GM12878 (cell line): Measurements from ENCODE around the gene ZMIZ1. TPM values are rescaled to one million over a fixed set of nuclear protein-coding genes. Genes with fewer than 3 reads are reported as not detected.

Experiments used
- ATAC-seq: fragments of 200-7000 bp; cut with Tn5 transposase; 3 replicates; pipeline ENCODE4 v1.9.1; 2020; ENCODE audit warnings: mild to moderate bottlenecking, moderate library complexity
- BruUV-seq: library from RNA; stranded (reverse); fragments of 400-500 nt; replicated peaks from 2 replicates; lab custom pipeline; 2021; lab: Mats Ljungman, UMichigan
- CTCF ChIA-PET: fragments of 300-600 bp; sonication (Branson Sonifier 250); formaldehyde crosslinking; extraction: SDS; loops from one replicate; lab custom pipeline; 2021; ENCODE audit warnings: inconsistent platforms; lab: Yijun Ruan, JAX
- POLR2A ChIA-PET: fragments of 350-600 bp; formaldehyde crosslinking; extraction: SDS; loops from one replicate; lab custom pipeline; 2021; ENCODE audit warnings: inconsistent platforms; lab: Charles Lee
- RAD21 ChIA-PET: fragments of 300-600 bp; sonication (Branson Sonifier 250); formaldehyde crosslinking; loops from one replicate; lab custom pipeline; 2023; ENCODE audit warnings: antibody characterized with exemption; ENCODE audit not compliant: unreplicated experiment; lab: Charles Lee
- SMC1A ChIA-PET: fragments of 300-600 bp; sonication (Branson Sonifier 250); formaldehyde crosslinking; loops from one replicate; lab custom pipeline; 2023; ENCODE audit not compliant: unreplicated experiment, uncharacterized antibody; lab: Charles Lee
- DNase-seq: peaks from one replicate; pipeline ENCODE4 v3.0.0-alpha.2; 2011; ENCODE audit warnings: low read depth, low spot score
- FAIRE-seq: peaks from 3 replicates; lab custom pipeline; 2011; peaks lifted over from hg19 to GRCh38; lab: Jason Lieb, UNC
- H2AFZ ChIP-seq: 2 replicates; pipeline ENCODE4 v1.6.0; 2011; ENCODE audit warnings: low read depth, low read length, control low read depth; ENCODE audit not compliant: control insufficient read depth
- H3K27ac ChIP-seq: 2 replicates; pipeline ENCODE4 v1.5.1; 2011; ENCODE audit warnings: control low read depth; ENCODE audit not compliant: control insufficient read depth, insufficient read depth
- H3K27me3 ChIP-seq, 2 experiments: replicated peaks in 1 of 2; 2 replicates each; pipeline versions ENCODE4 v1.6.0 to v1.6.1; 2011; ENCODE audit warnings: low read length in 1 of 2; ENCODE audit not compliant: control insufficient read depth in 2 of 2, insufficient read depth in 2 of 2
- H3K36me3 ChIP-seq, 2 experiments: 2 replicates each; pipeline ENCODE4 v1.5.1; 2011; ENCODE audit warnings: low read length in 1 of 2; ENCODE audit not compliant: control insufficient read depth in 2 of 2, insufficient read depth in 2 of 2
- H3K4me1 ChIP-seq: 2 replicates; pipeline ENCODE4 v1.6.1; 2011; ENCODE audit warnings: mild to moderate bottlenecking, low read length, moderate library complexity, mixed read lengths; ENCODE audit not compliant: control insufficient read depth, insufficient read depth
- H3K4me2 ChIP-seq: 2 replicates; pipeline ENCODE4 v1.6.0; 2011; ENCODE audit warnings: control low read depth; ENCODE audit not compliant: control insufficient read depth, insufficient read depth
- H3K4me3 ChIP-seq: fragments of 200-600 bp; sonication (generic); 2 replicates; pipeline ENCODE4 v1.5.1; 2016
- H3K79me2 ChIP-seq: 2 replicates; pipeline ENCODE4 v1.6.0; 2011; ENCODE audit warnings: low read length; ENCODE audit not compliant: control insufficient read depth, insufficient read depth
- H3K9ac ChIP-seq: 2 replicates; pipeline ENCODE4 v1.8.0; 2011; ENCODE audit warnings: low read length, control low read depth, mixed read lengths; ENCODE audit not compliant: control insufficient read depth, insufficient read depth
- H3K9me3 ChIP-seq: replicated peaks from 3 replicates; pipeline ENCODE4 v1.5.1; 2011; ENCODE audit warnings: mild to moderate bottlenecking, low read length; ENCODE audit not compliant: control insufficient read depth, insufficient read depth
- H4K20me1 ChIP-seq: 2 replicates; pipeline ENCODE4 v1.6.0; 2011; ENCODE audit not compliant: control insufficient read depth, insufficient read depth
- IRF4 ChIP-seq: IDR thresholded peaks from 2 replicates; pipeline ENCODE4 v1.6.1; 2011; ENCODE audit warnings: low read depth, low read length
- NR2F1 ChIP-seq: fragments of 450-650 bp; conservative IDR thresholded peaks from 2 replicates; pipeline ENCODE4 v1.6.1; 2017; ENCODE audit warnings: mild to moderate bottlenecking
- RUNX3 ChIP-seq: IDR thresholded peaks from 2 replicates; pipeline ENCODE4 v1.6.1; 2012; ENCODE audit warnings: low read length, inconsistent platforms
- ZNF592 ChIP-seq: fragments of 450-650 bp; IDR thresholded peaks from 2 replicates; pipeline ENCODE4 v1.6.1; 2017; ENCODE audit warnings: mild to moderate bottlenecking, moderate library complexity
- WGBS: methylation state at CpG from one replicate; pipeline ENCODE4 v1.1.6; 2016; ENCODE audit warnings: low lambda C conversion rate; ENCODE audit not compliant: insufficient replicate concordance, insufficient coverage; ENCODE audit errors: missing lambda C conversion rate; 5-methylcytosine and 5-hydroxymethylcytosine counted together
- in situ Hi-C: fragments of 300-500 bp; cut with MboI; formaldehyde crosslinking; loops from 9 replicates; pipeline ENCODE4 v1.14.3; 2018; ENCODE audit warnings: mixed read lengths
- intact Hi-C: fragments of 100-400 bp; cut with micrococcal nuclease; formaldehyde crosslinking; loops from one replicate; pipeline ENCODE4 v1.14.2; 2022; ENCODE audit not compliant: unreplicated experiment
- polyA plus RNA-seq, 11 experiments: library from polyadenylated mRNA; depleted of rRNA in 4 of 11; unstranded in 6 of 11; stranded (reverse) in 5 of 11; fragments of >200 nt; fragmentation: Nextera tagmentation in 4 of 11; fragmentation: Illumina TruSeq in 1 of 11; extraction: Ambion mirVana in 4 of 11; extraction: Trizol in 1 of 11; gene quantifications; 1 replicate in 1 of 11; 2 replicates in 10 of 11; pipeline versions ENCODE4 v1.2.1 to v1.2.3, GENCODE V29; 2011 to 2016; ENCODE audit warnings: inconsistent platforms in 2 of 11, missing spikeins in 2 of 11, low read depth in 1 of 11
- total RNA-seq, 4 experiments: library from RNA; depleted of rRNA in 3 of 4; stranded (reverse); fragments of >200 nt in 3 of 4; fragmentation: Illumina TruSeq in 1 of 4; extraction: Trizol in 1 of 4; gene quantifications; 2 replicates each; pipeline versions ENCODE4 v1.2.1 to v1.2.3, GENCODE V29; 2013 to 2021
- TF ChIP-seq, protein P1 (sequence below): IDR thresholded peaks from 2 replicates; pipeline ENCODE4 v1.6.1; 2012; ENCODE audit warnings: low read depth, low read length, improper control_type of control experiment

ZMIZ1 gene
- total and polyA plus RNA-seq, 10 of the 15 experiments (the other 5 are each of a cell fraction or from before 2014, with no cell fraction given): 3.1 to 82.3 (median 14.9) TPM

DNA sequence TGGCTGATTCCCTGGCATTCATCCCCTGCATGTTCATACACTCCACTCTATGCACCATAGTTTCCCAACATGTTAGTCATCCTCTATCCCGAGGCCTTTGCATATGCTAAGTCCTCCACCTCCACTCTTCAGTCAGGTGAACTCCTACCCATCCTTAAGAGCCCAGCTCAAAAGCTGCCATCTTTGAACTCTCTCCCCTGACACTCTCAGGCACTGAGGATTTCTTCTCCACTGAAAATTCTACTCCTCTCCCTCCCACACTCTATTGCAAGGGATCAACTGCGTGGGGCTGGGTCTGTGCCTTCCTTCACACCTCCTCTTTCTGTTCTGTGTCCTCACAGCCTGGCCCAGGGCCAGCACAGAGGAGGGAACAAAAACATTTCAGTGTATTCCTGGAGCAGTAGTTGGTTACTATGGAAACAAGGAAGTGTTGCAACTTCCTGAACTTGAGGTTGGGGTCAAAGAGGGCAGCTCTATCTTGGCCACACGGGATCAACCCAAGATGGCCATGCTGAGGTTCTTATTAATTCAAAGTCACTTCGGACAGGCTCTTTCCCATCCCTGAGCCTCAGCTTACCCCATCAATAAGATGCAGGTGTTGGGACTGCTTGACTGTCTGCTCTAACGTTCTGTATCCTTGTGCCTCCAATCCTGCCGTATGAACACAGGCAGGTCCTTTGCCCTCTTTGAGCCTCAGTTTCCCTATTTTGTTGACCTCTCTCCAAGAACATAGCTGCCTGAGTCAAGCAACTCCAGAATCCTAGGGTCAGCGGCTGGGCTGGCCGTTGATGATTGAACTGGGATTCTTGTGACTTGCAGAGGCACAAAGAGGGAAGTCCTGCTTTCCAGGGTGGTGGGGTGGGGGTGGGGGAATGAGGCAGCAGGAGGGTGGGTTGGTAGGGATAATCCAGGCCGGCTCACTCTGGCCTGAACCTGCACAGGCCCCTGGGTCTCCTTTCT, 15.5 kb downstream of the ZMIZ1 start (continued):
- TF ChIP-seq ZNF592 (no peak), NR2F1 (0 out of 2 replicates have a peak, but pooled peaks have one; percentile 51), IRF4 (no peak)

GRCh38 chr10:79084972-79085597, 16.3 kb downstream of the ZMIZ1 start:
- Histone ChIP-seq H3K36me3 (no peaks in the 10 kb centered on the region), H3K4me2 (no peak overlapping the region; the same call in 1 of the 2 replicates), H4K20me1 (no peaks in the 10 kb centered on the region), H3K79me2 (no peaks in the 10 kb centered on the region), H3K4me1 (peaks cover 23% of the 10 kb centered on the region), H3K4me3 (no peak overlapping the region), H3K9me3 (no peaks in the 10 kb centered on the region), H3K9ac (no peak overlapping the region), H3K27ac (no peak overlapping the region), H2AFZ (no peak overlapping the region), H3K27me3 (peaks cover 0 to 2% of the 10 kb centered on the region in 2 experiments; a peak in 1 of 4 replicates)
- 38% methylated on average over 14 of the region's 14 CpGs for whole genome bisulfite sequencing
- FAIRE-seq (no peak), DNase-seq (no peak), ATAC-seq (peak; percentile 69)
- in situ Hi-C loops: no loop called here
- ChIA-PET POLR2A (no interaction called here), RAD21 (no interaction called here), SMC1A (no interaction called here), CTCF (interaction anchor here (1.4 kb wide), 1 partner anchor 110 kb away, joined by 5 read pairs; no protein-coding TSS in a partner anchor)
- TF ChIP-seq NR2F1 (0 out of 2 replicates have a peak, but pooled peaks have one; percentile 13), RUNX3 (peak; percentile 29; the same call in 1 of the 2 replicates)
- TF ChIP-seq, protein P1, sequence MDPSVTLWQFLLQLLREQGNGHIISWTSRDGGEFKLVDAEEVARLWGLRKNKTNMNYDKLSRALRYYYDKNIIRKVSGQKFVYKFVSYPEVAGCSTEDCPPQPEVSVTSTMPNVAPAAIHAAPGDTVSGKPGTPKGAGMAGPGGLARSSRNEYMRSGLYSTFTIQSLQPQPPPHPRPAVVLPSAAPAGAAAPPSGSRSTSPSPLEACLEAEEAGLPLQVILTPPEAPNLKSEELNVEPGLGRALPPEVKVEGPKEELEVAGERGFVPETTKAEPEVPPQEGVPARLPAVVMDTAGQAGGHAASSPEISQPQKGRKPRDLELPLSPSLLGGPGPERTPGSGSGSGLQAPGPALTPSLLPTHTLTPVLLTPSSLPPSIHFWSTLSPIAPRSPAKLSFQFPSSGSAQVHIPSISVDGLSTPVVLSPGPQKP: no peak
- BruUV-seq: no TSS peak
- intact Hi-C loops: no loop called here
